Effector CD8-positive, alpha-beta T cell (primary cell): ENCODE measurements around the gene SREBF1.

Experiments used
- DNase-seq: peaks from one replicate; lab custom pipeline; 2025; lab: John Stamatoyannopoulos, UW

The SREBF1 gene

GRCh38 chr17:17763136-17763535, 73.7 kb downstream of the SREBF1 start:
- DNase-seq = no peak

GRCh38 chr17:17762744-17763105, 74.1 kb downstream of the SREBF1 start:
- no peak for DNase-seq
